Measurements from ENCODE around the gene VOPP1.

DNA sequence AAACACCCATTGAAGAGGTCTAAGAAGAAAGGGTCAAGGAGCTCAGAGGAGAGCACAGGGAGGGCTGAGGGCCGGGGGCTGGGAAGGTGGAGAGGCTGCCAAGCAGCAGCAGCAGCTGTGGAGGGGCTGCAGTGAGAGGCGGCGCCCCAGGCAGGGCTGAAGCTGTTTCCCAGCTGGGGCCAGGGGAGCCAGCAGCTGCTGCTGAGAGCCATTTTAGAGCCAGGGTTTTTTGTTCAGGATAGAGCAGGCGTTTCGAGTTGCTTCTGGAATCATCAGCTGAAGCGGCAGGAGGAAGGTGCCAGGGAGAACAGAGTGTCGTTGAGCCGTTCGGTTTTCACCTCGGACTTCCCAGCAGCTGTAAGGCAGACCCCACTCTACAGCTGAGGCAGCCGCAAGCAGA is 144.5 kb downstream of the VOPP1 start:
- TF ChIP-seq, protein P1, sequence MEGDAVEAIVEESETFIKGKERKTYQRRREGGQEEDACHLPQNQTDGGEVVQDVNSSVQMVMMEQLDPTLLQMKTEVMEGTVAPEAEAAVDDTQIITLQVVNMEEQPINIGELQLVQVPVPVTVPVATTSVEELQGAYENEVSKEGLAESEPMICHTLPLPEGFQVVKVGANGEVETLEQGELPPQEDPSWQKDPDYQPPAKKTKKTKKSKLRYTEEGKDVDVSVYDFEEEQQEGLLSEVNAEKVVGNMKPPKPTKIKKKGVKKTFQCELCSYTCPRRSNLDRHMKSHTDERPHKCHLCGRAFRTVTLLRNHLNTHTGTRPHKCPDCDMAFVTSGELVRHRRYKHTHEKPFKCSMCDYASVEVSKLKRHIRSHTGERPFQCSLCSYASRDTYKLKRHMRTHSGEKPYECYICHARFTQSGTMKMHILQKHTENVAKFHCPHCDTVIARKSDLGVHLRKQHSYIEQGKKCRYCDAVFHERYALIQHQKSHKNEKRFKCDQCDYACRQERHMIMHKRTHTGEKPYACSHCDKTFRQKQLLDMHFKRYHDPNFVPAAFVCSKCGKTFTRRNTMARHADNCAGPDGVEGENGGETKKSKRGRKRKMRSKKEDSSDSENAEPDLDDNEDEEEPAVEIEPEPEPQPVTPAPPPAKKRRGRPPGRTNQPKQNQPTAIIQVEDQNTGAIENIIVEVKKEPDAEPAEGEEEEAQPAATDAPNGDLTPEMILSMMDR (conservative IDR thresholded peaks at IDR 0.05; ENCODE audit: low read depth, low read length) = no peak
- TF ChIP-seq EZH2phosphoT487 (IDR thresholded peaks at IDR 0.05; ENCODE audit: borderline replicate concordance, low read length) = no peak
